IPS-20b (cell line): Measurements from ENCODE around the gene TBCE.
"Not testable (repeated sequence)": the region's sequence is repeated elsewhere in the genome, so short reads cannot be mapped to it uniquely, and the experiment has no call there.

Experiments
- H3K27ac ChIP-seq: one replicate; pipeline ENCODE4 v1.5.1; 2013; ENCODE audit warnings: low read length
- H3K27me3 ChIP-seq: 2 replicates; pipeline ENCODE4 v1.6.1; 2013; ENCODE audit warnings: mild to moderate bottlenecking, low read length, inconsistent platforms; ENCODE audit not compliant: insufficient read depth
- H3K36me3 ChIP-seq: 2 replicates; pipeline ENCODE4 v1.6.1; 2013; ENCODE audit warnings: low read depth, mild to moderate bottlenecking, inconsistent platforms, low read length, moderate library complexity; ENCODE audit not compliant: insufficient read depth
- H3K4me1 ChIP-seq: 2 replicates; pipeline ENCODE4 v1.6.1; 2013; ENCODE audit warnings: mild to moderate bottlenecking, control low read depth, inconsistent platforms, low read length, moderate library complexity; ENCODE audit not compliant: insufficient read depth
- H3K4me3 ChIP-seq: 2 replicates; pipeline ENCODE4 v1.5.1; 2013; ENCODE audit warnings: mild to moderate bottlenecking, low read length, inconsistent platforms
- H3K9ac ChIP-seq: 2 replicates; pipeline ENCODE4 v1.6.1; 2013; ENCODE audit warnings: low read depth, mild to moderate bottlenecking, inconsistent platforms, low read length, moderate library complexity
- H3K9me3 ChIP-seq: 2 replicates; pipeline ENCODE4 v1.6.1; 2013; ENCODE audit warnings: mild to moderate bottlenecking, low read depth, low read length, inconsistent platforms; ENCODE audit not compliant: insufficient read depth

TBCE gene

GRCh38 chr1:235465066-235465465 lies 97.8 kb downstream of the TBCE start:
- Histone ChIP-seq H3K9ac (no peak overlapping the region), H3K27ac (no peak overlapping the region), H3K36me3 (peaks cover 39% of the 10 kb centered on the region), H3K9me3 (no peaks in the 10 kb centered on the region), H3K27me3 (no peaks in the 10 kb centered on the region), H3K4me1 (no peaks in the 10 kb centered on the region), H3K4me3 (no peak overlapping the region)

DNA sequence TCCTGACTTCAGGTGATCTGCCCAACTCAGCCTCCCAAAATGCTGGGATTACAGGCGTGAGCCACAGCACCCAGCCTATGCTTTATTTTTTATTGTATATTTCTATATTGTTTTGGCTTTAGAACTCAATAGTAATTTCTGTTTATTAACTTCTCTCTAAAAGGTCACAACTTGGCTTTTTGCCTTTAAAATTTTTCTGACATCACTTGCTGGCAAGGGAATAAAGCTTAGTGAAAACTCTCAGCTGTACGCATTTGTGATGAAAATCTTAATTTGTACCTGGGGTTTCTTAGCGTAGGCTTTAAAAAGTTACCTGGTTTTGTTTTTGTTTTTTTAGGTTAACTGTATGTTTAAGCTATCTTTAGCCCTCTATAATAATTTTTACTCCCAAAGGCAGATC lies 100.8 kb downstream of the TBCE start:
- no peak overlapping the region for H3K9ac ChIP-seq
- no peaks in the 10 kb centered on the region for H3K4me1 ChIP-seq
- peaks cover 47% of the 10 kb centered on the region for H3K36me3 ChIP-seq
- no peaks in the 10 kb centered on the region for H3K27me3 ChIP-seq
- no peaks in the 10 kb centered on the region for H3K9me3 ChIP-seq
- H3K27ac ChIP-seq, result no peak overlapping the region
- no peak overlapping the region for H3K4me3 ChIP-seq

- Histone ChIP-seq H3K36me3 (peaks cover 44% of the 10 kb centered on the region), H3K9ac (no peak overlapping the region), H3K4me3 (no peak overlapping the region), H3K27me3 (no peaks in the 10 kb centered on the region), H3K4me1 (no peaks in the 10 kb centered on the region), H3K27ac (no peak overlapping the region), H3K9me3 (no peaks in the 10 kb centered on the region)
These were observed 101.7 kb downstream of the TBCE start for GRCh38 chr1:235468970-235469369.

GRCh38 chr1:235469897-235470296 lies 102.7 kb downstream of the TBCE start:
- H3K9me3 ChIP-seq, H3K4me3 ChIP-seq, H3K9ac ChIP-seq, H3K4me1 ChIP-seq, H3K27me3 ChIP-seq, H3K27ac ChIP-seq: not testable (repeated sequence)
- H3K36me3 ChIP-seq, result peaks cover 34% of the 10 kb centered on the region

DNA sequence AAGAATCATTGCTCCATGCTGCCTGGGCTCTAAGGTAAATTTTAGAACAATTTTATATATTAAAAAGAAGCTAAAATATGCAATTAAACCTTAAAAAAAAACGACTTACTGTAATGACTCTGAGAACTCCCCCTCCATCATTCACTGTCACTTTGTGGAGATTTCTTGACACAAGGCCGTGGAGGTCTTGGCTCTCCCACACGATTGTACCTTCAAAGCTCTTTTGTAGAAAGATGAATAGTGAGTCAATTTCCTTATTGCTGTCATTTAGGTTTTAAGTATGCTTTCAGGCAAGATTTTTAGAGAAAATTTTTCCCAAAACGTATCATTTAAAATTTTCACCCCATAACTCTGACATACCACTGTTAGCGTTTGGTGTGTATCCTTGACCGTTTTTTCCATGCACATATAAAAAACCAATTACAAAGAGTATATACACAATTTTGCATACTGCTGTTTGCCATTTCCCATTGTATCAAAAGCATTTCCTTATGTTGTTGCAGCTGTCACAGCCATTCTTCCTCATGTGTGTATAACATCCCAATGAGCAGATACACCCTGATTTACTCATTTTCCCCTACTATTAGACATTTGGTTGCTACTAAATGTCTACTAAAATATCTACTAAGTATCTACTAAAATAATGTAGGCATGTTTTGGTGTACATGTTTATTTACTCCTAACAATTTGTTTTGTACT lies 103.7 kb downstream of the TBCE start:
- H3K4me3 ChIP-seq, result no peak overlapping the region
- no peak overlapping the region for H3K9ac ChIP-seq
- H3K36me3 ChIP-seq, result peaks cover 28% of the 10 kb centered on the region
- no peaks in the 10 kb centered on the region for H3K27me3 ChIP-seq
- H3K9me3 ChIP-seq, result no peaks in the 10 kb centered on the region
- H3K27ac ChIP-seq, result no peak overlapping the region
- no peaks in the 10 kb centered on the region for H3K4me1 ChIP-seq

- Histone ChIP-seq H3K4me3 (no peak overlapping the region), H3K27ac (no peak overlapping the region), H3K4me1 (no peaks in the 10 kb centered on the region), H3K27me3 (no peaks in the 10 kb centered on the region), H3K36me3 (peaks cover 46% of the 10 kb centered on the region), H3K9me3 (no peaks in the 10 kb centered on the region), H3K9ac (no peak overlapping the region)
These were observed 106.6 kb downstream of the TBCE start for GRCh38 chr1:235473806-235474205.

DNA sequence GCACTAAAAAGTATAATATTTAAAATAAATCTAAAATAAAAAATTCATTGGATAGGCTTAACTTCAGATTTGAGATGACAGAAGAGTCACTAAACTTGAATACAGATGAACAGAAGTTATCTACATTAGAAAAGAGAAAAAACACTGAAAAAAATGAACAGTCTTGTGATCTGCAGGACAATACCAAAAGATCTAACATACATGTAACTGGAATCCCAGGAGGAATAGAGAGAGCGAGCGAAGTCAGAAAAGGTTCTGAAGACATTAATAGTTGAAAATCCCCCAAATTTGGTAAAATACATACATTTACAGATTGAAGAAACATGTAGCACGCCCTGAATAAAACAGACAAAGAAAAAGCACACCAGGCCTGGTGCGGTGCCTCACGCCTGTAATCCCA lies 115.9 kb downstream of the TBCE start:
- Histone ChIP-seq H3K9ac (no peak overlapping the region), H3K27ac (no peak overlapping the region), H3K27me3 (no peaks in the 10 kb centered on the region), H3K36me3 (peaks cover 71% of the 10 kb centered on the region), H3K4me1 (no peaks in the 10 kb centered on the region), H3K4me3 (no peak overlapping the region), H3K9me3 (no peaks in the 10 kb centered on the region)

DNA sequence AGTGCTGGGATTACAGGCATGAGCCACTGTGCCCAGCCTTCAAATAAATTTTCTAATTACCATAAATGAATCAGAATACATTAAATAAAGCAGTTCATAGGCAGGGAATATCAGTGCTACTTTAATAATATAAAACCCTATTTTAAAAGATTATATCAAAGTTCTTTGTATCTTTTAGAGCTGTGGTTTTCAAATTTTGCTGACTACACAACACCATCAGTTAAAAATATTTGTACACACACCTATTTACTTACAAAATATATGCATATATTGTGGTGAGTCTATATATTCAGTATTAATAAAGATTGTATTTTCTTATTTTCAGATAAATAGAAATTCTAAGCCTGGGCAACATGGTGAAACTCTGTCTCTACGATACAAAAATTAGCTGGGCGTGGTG lies 118.3 kb downstream of the TBCE start:
- no peaks in the 10 kb centered on the region for H3K4me1 ChIP-seq
- no peaks in the 10 kb centered on the region for H3K9me3 ChIP-seq
- no peak overlapping the region for H3K9ac ChIP-seq
- H3K27me3 ChIP-seq, result no peaks in the 10 kb centered on the region
- H3K27ac ChIP-seq, result no peak overlapping the region
- H3K36me3 ChIP-seq, result peaks cover 66% of the 10 kb centered on the region
- no peak overlapping the region for H3K4me3 ChIP-seq

- Histone ChIP-seq H3K27ac (no peak overlapping the region), H3K36me3 (peaks cover 67% of the 10 kb centered on the region), H3K9me3 (no peaks in the 10 kb centered on the region), H3K4me3 (no peak overlapping the region), H3K27me3 (no peaks in the 10 kb centered on the region), H3K4me1 (no peaks in the 10 kb centered on the region), H3K9ac (no peak overlapping the region)
These were observed 119.1 kb downstream of the TBCE start for GRCh38 chr1:235486321-235486720.

GRCh38 chr1:235491644-235492043 lies 124.4 kb downstream of the TBCE start:
- H3K4me1 ChIP-seq, result no peaks in the 10 kb centered on the region
- no peak overlapping the region for H3K4me3 ChIP-seq
- no peak overlapping the region for H3K27ac ChIP-seq
- H3K9ac ChIP-seq, result no peak overlapping the region
- H3K36me3 ChIP-seq, result peaks cover 79% of the 10 kb centered on the region
- H3K9me3 ChIP-seq, result no peaks in the 10 kb centered on the region
- no peaks in the 10 kb centered on the region for H3K27me3 ChIP-seq

GRCh38 chr1:235494531-235494930 lies 127.3 kb downstream of the TBCE start:
- Histone ChIP-seq H3K4me3 (no peak overlapping the region), H3K27ac (no peak overlapping the region), H3K9ac (no peak overlapping the region), H3K4me1 (no peaks in the 10 kb centered on the region), H3K36me3 (peaks cover 57% of the 10 kb centered on the region), H3K9me3 (no peaks in the 10 kb centered on the region), H3K27me3 (no peaks in the 10 kb centered on the region)

DNA sequence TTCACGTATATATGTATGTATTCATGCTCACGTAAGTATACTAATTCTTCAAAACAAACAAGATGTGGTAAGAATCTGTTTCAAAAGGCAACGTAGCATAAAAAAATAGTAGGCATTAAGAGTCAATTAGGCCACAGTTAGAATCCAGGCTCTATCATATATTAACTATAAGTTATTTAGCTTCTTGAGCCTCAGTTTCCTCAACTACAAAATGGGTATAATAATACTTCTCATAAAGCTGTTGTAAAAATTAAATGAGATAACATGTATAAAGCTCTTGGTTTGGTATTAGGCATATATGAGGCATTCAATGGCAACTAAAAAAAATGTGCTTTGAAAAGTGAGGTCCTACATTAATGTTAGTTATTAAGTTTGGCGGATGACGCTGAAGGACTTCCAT lies 127.8 kb downstream of the TBCE start:
- Histone ChIP-seq H3K4me1 (no peaks in the 10 kb centered on the region), H3K9ac (no peak overlapping the region), H3K4me3 (no peak overlapping the region), H3K36me3 (peaks cover 52% of the 10 kb centered on the region), H3K9me3 (no peaks in the 10 kb centered on the region), H3K27ac (no peak overlapping the region), H3K27me3 (no peaks in the 10 kb centered on the region)
